Measurements from ENCODE around the gene MARCKS.

The MARCKS gene

DNA sequence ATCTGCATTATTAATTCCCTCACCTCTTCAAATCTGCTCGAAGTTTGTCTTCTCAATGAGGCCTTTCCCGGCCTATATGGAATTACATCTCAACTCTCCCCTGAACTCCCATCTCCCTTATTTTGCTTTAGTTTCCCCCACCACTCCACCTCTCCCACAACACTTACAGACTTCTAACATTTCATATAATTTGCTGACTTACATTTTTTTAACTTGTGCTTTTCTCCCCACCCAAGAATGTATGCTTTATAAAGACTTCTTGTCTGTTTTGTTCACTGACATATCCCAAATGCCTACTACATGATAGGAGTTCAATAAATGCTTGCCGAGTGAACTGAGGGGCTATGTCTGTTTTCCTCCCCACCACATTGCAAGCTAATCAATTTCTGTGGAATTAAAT, 3.9 kb upstream of the MARCKS start:
- DNase-seq (ENCODE audit: low spot score), result no peak

- peak; percentile 63 for DNase-seq (ENCODE audit: low spot score)
Measured at GRCh38 chr6:113854531-113855499, 2.3 kb upstream of the MARCKS start.

GRCh38 chr6:113855500-113856374, 1.4 kb upstream of the MARCKS start:
- peak; percentile 52 for DNase-seq (ENCODE audit: low spot score)

- DNase-seq (ENCODE audit: low spot score), result no peak
Measured at GRCh38 chr6:113856375-113856624, 845 bp upstream of the MARCKS start.

DNA sequence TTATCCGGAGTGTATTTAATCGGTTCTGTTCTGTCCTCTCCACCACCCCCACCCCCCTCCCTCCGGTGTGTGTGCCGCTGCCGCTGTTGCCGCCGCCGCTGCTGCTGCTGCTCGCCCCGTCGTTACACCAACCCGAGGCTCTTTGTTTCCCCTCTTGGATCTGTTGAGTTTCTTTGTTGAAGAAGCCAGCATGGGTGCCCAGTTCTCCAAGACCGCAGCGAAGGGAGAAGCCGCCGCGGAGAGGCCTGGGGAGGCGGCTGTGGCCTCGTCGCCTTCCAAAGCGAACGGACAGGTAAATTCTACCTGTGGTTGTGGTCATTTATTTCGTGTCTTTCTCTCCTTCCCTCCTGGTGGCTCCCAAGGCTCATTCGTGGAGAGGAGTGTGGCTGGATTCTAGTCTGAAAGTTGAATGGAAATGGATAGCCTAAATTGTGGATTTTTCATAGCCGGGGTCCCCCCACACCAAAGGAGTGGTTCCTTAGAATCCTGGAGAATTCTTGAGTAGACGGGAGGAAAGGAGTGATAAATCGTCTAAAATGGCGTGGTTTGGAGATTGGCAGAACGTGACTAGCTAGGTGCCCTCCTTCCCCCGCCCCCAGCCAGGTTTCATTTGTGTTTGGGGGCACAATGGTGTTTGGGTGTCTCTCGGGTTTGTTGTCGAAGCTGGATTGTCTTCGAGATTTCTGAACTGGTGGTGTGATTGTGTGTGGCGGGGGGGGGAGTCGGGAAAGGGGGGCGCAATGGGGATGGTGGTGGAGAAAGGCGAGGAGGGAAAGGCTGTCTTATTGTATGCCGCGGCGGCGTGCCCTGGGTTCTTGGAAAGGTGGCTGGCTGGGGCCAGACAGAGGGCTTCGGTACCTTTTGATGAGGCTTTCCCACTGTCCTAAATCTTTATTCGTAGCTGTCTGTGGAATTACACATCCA, 673 bp downstream of the MARCKS start:
- DNase-seq (ENCODE audit: low spot score), result peak; percentile 52

- peak; percentile 94 for DNase-seq (ENCODE audit: low spot score)
Measured at GRCh38 chr6:113858480-113859348, 1.6 kb downstream of the MARCKS start.

GRCh38 chr6:113859349-113860180, 2.4 kb downstream of the MARCKS start:
- DNase-seq (ENCODE audit: low spot score), result peak; percentile 53

DNA sequence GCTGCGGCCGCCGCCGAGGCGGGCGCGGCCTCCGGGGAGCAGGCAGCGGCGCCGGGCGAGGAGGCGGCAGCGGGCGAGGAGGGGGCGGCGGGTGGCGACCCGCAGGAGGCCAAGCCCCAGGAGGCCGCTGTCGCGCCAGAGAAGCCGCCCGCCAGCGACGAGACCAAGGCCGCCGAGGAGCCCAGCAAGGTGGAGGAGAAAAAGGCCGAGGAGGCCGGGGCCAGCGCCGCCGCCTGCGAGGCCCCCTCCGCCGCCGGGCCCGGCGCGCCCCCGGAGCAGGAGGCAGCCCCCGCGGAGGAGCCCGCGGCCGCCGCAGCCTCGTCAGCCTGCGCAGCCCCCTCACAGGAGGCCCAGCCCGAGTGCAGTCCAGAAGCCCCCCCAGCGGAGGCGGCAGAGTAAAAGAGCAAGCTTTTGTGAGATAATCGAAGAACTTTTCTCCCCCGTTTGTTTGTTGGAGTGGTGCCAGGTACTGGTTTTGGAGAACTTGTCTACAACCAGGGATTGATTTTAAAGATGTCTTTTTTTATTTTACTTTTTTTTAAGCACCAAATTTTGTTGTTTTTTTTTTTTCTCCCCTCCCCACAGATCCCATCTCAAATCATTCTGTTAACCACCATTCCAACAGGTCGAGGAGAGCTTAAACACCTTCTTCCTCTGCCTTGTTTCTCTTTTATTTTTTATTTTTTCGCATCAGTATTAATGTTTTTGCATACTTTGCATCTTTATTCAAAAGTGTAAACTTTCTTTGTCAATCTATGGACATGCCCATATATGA, 3.2 kb downstream of the MARCKS start:
- peak; percentile 25 for DNase-seq (ENCODE audit: low spot score)

DNA sequence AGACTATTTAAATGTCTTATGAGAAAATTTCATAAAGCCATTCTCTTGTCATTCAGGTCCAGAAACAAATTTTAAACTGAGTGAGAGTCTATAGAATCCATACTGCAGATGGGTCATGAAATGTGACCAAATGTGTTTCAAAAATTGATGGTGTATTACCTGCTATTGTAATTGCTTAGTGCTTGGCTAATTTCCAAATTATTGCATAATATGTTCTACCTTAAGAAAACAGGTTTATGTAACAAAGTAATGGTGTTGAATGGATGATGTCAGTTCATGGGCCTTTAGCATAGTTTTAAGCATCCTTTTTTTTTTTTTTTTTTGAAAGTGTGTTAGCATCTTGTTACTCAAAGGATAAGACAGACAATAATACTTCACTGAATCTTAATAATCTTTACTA, 5.0 kb downstream of the MARCKS start:
- no peak for DNase-seq (ENCODE audit: low spot score)

DNA sequence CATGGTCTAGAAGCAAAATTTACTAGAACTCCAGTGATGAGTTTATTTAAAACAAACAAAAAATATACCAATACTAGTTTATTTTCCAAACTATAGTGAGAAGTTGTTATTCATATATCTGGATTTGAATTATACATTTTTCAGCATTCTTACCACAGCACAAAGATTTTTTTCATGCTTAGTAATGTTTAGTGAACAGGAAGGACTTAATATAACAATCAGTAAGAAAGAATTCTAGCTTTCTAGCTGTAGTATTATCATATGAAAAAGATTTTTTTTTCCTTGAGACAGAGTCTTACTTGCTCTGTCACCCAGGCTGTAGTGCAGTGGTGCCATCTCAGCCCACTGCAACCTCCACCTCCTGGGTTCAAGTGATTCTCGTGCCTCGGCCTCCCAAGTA, 13.8 kb downstream of the MARCKS start:
- DNase-seq (ENCODE audit: low spot score), result no peak

GRCh38 chr6:113871975-113872374, 14.8 kb downstream of the MARCKS start:
- no peak for DNase-seq (ENCODE audit: low spot score)

DNA sequence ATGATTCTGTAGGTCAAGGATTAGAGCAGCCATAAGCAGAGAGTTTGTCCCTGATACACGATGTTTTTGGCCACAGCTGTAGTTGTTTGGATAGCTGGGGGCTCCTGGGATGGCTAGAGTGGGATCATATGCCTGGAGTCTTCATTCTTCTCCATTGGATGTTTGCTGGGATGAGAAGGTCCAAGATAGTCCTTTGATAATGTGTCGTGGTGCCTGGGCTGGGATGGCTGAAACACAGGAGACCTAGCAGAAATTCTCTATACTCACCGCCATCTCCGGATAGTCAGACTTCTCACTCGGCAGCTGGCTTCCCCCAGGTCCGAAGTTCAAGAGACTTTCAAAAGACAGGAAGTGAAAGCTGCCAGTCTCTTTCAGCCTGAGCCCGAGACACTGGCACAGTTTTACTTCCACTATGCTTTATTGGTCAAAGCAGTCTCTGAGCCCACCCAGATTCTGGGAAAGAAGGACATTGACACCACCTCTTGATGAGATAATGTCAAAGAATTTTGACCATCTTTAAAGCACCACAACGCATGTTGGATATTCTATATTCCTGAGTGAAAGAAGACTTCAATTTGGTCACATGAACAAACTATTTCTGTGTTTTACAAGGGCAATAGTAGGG, 16.0 kb downstream of the MARCKS start:
- DNase-seq (ENCODE audit: low spot score), result peak; percentile 75

DNA sequence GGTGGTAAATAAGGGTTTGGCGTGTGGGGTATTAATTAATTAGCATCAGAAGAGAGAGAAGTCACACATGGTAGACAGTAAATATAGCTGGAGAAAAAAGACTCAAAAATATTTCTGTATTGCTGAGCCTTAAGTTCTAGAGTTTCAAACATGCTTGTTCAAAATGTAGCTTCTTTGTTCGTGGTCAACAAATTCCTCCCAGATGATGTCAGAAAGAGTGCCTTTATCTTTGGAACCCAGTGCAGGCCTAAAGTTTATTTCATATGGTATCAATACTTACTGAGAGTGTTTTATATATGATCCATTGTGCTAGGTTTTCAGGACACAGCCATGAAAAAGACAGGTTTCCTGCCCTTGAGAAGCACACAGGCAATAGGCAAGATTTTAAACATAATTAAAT, 18.3 kb downstream of the MARCKS start:
- peak; percentile 63 for DNase-seq (ENCODE audit: low spot score)

GRCh38 chr6:113876695-113877094, 19.6 kb downstream of the MARCKS start:
- no peak for DNase-seq (ENCODE audit: low spot score)

DNA sequence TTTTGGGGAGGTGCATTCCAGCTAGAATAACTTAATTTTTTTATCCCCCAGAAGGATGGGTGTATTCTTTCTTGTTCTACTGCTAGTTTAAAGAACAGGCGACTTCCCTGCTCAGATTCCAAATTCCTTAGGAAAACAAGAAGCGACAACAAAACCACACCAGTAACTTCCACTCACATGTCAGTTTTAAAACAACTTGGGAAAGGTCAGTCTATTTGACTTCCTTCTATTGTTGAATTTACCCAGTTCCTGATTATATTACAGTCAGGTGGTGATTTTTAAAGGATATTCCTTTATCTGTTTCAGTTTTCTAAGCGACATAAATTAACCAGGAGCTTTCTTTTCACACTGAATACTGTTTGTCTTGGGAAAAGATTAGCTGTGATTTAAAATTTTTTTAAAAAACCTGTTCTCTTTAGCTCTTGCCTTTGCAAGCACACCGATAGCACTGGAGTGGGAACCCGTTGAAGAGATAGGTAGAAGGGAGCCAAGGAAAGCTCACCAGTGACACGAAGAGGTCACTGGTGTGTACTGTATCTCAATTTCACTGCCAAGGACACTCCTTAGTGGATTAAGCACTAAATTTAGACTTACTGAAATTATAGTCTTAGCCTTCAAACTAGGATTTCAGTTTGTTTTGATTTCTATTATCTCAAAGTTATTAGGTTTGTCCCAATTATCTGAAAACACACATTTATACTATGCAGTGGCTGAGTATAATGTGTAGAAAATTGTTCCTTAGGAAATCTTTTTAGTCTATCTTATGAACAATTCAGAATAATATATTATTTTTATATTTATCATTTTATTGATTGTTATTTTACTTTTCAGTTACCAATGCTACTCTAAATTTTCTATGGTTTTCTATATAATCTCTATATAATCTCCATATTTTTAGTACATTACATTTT, 22.3 kb downstream of the MARCKS start:
- peak; percentile 80 for DNase-seq (ENCODE audit: low spot score)

DNA sequence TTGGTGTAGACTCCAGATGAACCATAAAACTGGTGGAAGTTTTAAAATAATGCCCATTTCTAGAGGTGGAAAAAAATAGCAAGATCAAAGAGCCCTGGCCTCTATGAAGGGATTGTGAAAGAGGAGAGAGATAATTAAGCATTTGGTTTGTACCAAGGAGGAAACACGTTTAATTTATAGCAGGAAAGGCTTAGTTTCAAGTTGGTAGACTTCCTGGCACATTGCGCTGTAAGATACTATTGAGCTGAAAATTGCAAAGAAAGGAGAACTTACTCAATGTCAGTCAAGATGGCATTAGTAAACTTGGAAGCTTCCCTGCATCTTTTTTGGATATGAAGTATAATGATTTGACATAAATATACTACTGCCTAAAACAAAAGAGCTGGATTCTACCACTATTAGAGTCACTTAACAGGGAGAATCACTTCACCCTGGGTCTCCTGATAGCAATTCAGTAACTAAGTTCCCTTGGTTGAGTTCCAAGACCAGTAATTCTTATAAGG, 24.4 kb downstream of the MARCKS start:
- DNase-seq (ENCODE audit: low spot score), result no peak

- no peak for DNase-seq (ENCODE audit: low spot score)
Measured at GRCh38 chr6:113882336-113883022, 25.3 kb downstream of the MARCKS start.
